ENCODE measurements around the gene PKMYT1. TPM values are rescaled to one million over a fixed set of nuclear protein-coding genes. Genes with fewer than 3 reads are reported as not detected.

PKMYT1 gene
- total and polyA plus RNA-seq, 9 of the 15 experiments (the other 6 are each of a cell fraction or from before 2014, with no cell fraction given): 8.7 to 201 (median 37.8) TPM

DNA sequence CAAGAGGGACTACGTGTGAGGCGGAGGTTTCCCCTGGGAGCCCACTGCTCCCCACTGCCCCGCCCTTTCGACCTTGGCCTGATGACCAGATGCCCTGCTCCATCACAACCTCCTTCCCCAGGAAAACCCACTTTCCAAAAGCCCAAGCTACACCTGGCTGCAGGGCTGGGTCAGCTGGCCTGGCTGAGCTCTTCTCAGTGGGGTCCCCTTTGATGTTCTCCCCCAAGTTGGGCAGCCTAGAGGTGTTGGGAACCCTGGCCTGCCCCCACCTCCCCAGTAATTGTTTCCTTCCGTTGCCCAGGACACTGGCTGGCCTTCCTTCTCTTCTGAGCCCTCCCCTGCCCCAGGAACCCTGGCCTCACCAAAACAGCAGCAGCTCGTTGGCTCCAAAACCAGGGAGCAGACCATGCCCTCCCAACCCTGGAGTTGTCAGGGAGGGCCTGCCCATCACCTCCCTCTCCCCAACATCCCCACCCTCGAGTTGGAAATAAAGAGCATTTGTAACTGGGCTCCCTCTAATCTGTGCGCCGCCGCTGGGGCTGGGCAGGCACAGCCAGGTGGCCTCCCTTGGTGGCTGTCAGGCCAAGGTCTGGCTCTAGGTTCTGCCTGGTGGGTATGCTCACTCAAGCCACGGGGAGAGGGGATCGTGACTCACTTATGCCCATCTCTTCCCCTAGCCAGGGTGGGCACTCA, 33.9 kb upstream of the PKMYT1 start (continued):
- no peak for TF ChIP-seq ZNF707 (CRISPR knock-in tag; conservative IDR thresholded peaks at IDR 0.05)
- no peak for TF ChIP-seq MTF1 (CRISPR knock-in tag; IDR thresholded peaks at IDR 0.05; ENCODE audit: borderline replicate concordance)

DNA sequence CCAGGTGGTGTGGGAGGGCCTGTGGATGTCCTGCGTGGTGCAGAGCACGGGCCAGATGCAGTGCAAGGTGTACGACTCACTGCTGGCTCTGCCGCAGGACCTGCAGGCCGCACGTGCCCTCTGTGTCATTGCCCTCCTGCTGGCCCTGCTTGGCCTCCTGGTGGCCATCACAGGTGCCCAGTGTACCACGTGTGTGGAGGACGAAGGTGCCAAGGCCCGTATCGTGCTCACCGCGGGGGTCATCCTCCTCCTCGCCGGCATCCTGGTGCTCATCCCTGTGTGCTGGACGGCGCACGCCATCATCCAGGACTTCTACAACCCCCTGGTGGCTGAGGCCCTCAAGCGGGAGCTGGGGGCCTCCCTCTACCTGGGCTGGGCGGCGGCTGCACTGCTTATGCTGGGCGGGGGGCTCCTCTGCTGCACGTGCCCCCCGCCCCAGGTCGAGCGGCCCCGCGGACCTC, 33.3 kb upstream of the PKMYT1 start:
- in situ Hi-C loops (cut with MboI) (no loop called here), intact Hi-C loops (cut with micrococcal nuclease) (no loop called here)
- BruUV-seq (replicated peaks): no TSS peak
- ChIA-PET POLR2A (interaction anchor here (0.6 to 0.9 kb wide), 2 partner anchors 10 to 18 kb away, joined by 3 read pairs; no protein-coding TSS in a partner anchor), CTCF (ENCODE audit: low intra/inter-chr PET ratio) (no interaction called here)
- Histone ChIP-seq H3K4me2 (ENCODE audit: insufficient read depth, low read length) (no peak overlapping the region), H3K4me1 (replicated peaks in 1 of 2; ENCODE audit: control insufficient read depth in 2 of 2, insufficient read depth in 2 of 2, low read length in 2 of 2) (peaks cover 29 to 82% of the 10 kb centered on the region in 2 experiments), H3K9me3 (replicated peaks; ENCODE audit: control insufficient read depth, insufficient read depth, low read depth, low read length) (no peaks in the 10 kb centered on the region), H3K79me2 (ENCODE audit: control insufficient read depth, insufficient read depth, low read length) (no peaks in the 10 kb centered on the region), H2AFZ (ENCODE audit: low read depth, low read length) (no peak overlapping the region), H3K27ac (ENCODE audit: extremely low read depth, low read depth, low read length) (no peak overlapping the region), H3K4me3 (no peak overlapping the region), H4K20me1 (replicated peaks; ENCODE audit: control insufficient read depth, insufficient read depth, low read length) (no peaks in the 10 kb centered on the region), H3K9me1 (ENCODE audit: control insufficient read depth, insufficient read depth, low read length) (peaks cover 3% of the 10 kb centered on the region), H3K36me3 (ENCODE audit: control insufficient read depth, insufficient read depth, low read length) (no peaks in the 10 kb centered on the region), H3K9ac (ENCODE audit: insufficient read depth in 1 of 2, low read depth in 2 of 2, low read length in 2 of 2) (peak overlapping the region in 1 of 2 experiments; percentile 67; a peak in 1 of 4 replicates), H3K27me3 (ENCODE audit: control insufficient read depth in 2 of 2, insufficient read depth in 2 of 2, low read length in 2 of 2) (no peaks in the 10 kb centered on the region)
- FAIRE-seq (no peak), ATAC-seq (no peak), DNase-seq (ENCODE audit: extremely low read depth in 1 of 4, low spot score in 3 of 4) (no peak)
- 64% methylated on average over 21 of the region's 27 CpGs for WGBS (ENCODE audit: insufficient coverage, low coverage, missing lambda C conversion rate)
- TF ChIP-seq ZNF57 (CRISPR knock-in tag; IDR thresholded peaks at IDR 0.05) (no peak), MAZ (CRISPR knock-in tag; conservative IDR thresholded peaks at IDR 0.05 in 1 of 2, IDR thresholded peaks at IDR 0.05 in 1 of 2) (no peak), HLTF (IDR thresholded peaks at IDR 0.05) (no peak), ELF2 (CRISPR knock-in tag; IDR thresholded peaks at IDR 0.05) (no peak)
- TF ChIP-seq, protein P1, sequence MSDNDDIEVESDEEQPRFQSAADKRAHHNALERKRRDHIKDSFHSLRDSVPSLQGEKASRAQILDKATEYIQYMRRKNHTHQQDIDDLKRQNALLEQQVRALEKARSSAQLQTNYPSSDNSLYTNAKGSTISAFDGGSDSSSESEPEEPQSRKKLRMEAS (CRISPR knock-in tag; IDR thresholded peaks at IDR 0.05): peak; percentile 64
- TF ChIP-seq, protein P2, sequence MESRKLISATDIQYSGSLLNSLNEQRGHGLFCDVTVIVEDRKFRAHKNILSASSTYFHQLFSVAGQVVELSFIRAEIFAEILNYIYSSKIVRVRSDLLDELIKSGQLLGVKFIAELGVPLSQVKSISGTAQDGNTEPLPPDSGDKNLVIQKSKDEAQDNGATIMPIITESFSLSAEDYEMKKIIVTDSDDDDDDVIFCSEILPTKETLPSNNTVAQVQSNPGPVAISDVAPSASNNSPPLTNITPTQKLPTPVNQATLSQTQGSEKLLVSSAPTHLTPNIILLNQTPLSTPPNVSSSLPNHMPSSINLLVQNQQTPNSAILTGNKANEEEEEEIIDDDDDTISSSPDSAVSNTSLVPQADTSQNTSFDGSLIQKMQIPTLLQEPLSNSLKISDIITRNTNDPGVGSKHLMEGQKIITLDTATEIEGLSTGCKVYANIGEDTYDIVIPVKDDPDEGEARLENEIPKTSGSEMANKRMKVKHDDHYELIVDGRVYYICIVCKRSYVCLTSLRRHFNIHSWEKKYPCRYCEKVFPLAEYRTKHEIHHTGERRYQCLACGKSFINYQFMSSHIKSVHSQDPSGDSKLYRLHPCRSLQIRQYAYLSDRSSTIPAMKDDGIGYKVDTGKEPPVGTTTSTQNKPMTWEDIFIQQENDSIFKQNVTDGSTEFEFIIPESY (CRISPR knock-in tag; IDR thresholded peaks at IDR 0.05): peak; percentile 63
- TF ChIP-seq, protein P3, sequence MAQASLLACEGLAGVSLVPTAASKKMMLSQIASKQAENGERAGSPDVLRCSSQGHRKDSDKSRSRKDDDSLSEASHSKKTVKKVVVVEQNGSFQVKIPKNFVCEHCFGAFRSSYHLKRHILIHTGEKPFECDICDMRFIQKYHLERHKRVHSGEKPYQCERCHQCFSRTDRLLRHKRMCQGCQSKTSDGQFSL (CRISPR knock-in tag; IDR thresholded peaks at IDR 0.05): no peak
- TF ChIP-seq, protein P3 (tag; IDR thresholded peaks at IDR 0.05): no peak
- TF ChIP-seq, protein P4, sequence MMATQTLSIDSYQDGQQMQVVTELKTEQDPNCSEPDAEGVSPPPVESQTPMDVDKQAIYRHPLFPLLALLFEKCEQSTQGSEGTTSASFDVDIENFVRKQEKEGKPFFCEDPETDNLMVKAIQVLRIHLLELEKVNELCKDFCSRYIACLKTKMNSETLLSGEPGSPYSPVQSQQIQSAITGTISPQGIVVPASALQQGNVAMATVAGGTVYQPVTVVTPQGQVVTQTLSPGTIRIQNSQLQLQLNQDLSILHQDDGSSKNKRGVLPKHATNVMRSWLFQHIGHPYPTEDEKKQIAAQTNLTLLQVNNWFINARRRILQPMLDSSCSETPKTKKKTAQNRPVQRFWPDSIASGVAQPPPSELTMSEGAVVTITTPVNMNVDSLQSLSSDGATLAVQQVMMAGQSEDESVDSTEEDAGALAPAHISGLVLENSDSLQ (IDR thresholded peaks at IDR 0.05): no peak
- TF ChIP-seq, protein P5, sequence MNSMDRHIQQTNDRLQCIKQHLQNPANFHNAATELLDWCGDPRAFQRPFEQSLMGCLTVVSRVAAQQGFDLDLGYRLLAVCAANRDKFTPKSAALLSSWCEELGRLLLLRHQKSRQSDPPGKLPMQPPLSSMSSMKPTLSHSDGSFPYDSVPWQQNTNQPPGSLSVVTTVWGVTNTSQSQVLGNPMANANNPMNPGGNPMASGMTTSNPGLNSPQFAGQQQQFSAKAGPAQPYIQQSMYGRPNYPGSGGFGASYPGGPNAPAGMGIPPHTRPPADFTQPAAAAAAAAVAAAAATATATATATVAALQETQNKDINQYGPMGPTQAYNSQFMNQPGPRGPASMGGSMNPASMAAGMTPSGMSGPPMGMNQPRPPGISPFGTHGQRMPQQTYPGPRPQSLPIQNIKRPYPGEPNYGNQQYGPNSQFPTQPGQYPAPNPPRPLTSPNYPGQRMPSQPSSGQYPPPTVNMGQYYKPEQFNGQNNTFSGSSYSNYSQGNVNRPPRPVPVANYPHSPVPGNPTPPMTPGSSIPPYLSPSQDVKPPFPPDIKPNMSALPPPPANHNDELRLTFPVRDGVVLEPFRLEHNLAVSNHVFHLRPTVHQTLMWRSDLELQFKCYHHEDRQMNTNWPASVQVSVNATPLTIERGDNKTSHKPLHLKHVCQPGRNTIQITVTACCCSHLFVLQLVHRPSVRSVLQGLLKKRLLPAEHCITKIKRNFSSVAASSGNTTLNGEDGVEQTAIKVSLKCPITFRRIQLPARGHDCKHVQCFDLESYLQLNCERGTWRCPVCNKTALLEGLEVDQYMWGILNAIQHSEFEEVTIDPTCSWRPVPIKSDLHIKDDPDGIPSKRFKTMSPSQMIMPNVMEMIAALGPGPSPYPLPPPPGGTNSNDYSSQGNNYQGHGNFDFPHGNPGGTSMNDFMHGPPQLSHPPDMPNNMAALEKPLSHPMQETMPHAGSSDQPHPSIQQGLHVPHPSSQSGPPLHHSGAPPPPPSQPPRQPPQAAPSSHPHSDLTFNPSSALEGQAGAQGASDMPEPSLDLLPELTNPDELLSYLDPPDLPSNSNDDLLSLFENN (IDR thresholded peaks at IDR 0.05; ENCODE audit: low read depth in 2 of 2, low read length in 2 of 2): no peak
